Trophoblast cell (in vitro differentiated cells and primary cell): ENCODE measurements around the gene ZP1.
"Not testable (repeated sequence)": the region's sequence is repeated elsewhere in the genome, so short reads cannot be mapped to it uniquely, and the experiment has no call there.

Source experiments
- DNase-seq, 2 donors: peaks; one replicate each; pipeline ENCODE4 v3.0.0-alpha.2; 2016
- H2AFZ ChIP-seq: 2 replicates; pipeline ENCODE4 v1.6.1; 2013; ENCODE audit warnings: low read length, moderate library complexity, mild to moderate bottlenecking; ENCODE audit not compliant: insufficient read depth, poor library complexity
- H2AK5ac ChIP-seq: 2 replicates; pipeline ENCODE4 v1.6.1; 2013; ENCODE audit warnings: mild to moderate bottlenecking, low read length
- H2BK120ac ChIP-seq: 2 replicates; pipeline ENCODE4 v1.6.1; 2013; ENCODE audit warnings: low read length, mild to moderate bottlenecking, moderate library complexity; ENCODE audit not compliant: insufficient read depth, poor library complexity
- H2BK12ac ChIP-seq: 2 replicates; pipeline ENCODE4 v1.6.1; 2013; ENCODE audit warnings: mild to moderate bottlenecking, low read length, moderate library complexity
- H2BK5ac ChIP-seq: 2 replicates; pipeline ENCODE4 v1.6.1; 2013; ENCODE audit warnings: low read length, low read depth, moderate library complexity, mild to moderate bottlenecking; ENCODE audit not compliant: poor library complexity
- H3K14ac ChIP-seq: 2 replicates; pipeline ENCODE4 v1.6.1; 2013; ENCODE audit warnings: mild to moderate bottlenecking, low read length
- H3K18ac ChIP-seq: 2 replicates; pipeline ENCODE4 v1.6.1; 2013; ENCODE audit warnings: mild to moderate bottlenecking, low read length
- H3K23ac ChIP-seq: 2 replicates; pipeline ENCODE4 v1.6.1; 2013; ENCODE audit warnings: low read length
- H3K27ac ChIP-seq: 2 replicates; pipeline ENCODE4 v1.5.1; 2013; ENCODE audit warnings: low read depth, mild to moderate bottlenecking, inconsistent platforms, low read length, moderate library complexity
- H3K27me3 ChIP-seq: 2 replicates; pipeline ENCODE4 v1.6.1; 2013; ENCODE audit warnings: inconsistent platforms, mild to moderate bottlenecking, low read length, moderate library complexity; ENCODE audit not compliant: insufficient read depth
- H3K36me3 ChIP-seq, 2 experiments: 1 replicate in 1 of 2; 2 replicates in 1 of 2; pipeline ENCODE4 v1.6.1; 2013; ENCODE audit warnings: low read length in 2 of 2, mild to moderate bottlenecking in 2 of 2, moderate library complexity in 1 of 2; ENCODE audit not compliant: insufficient read depth in 2 of 2, control insufficient read depth in 1 of 2
- H3K4ac ChIP-seq: 2 replicates; pipeline ENCODE4 v1.6.1; 2013; ENCODE audit warnings: low read depth, mild to moderate bottlenecking, low read length, moderate library complexity
- H3K4me1 ChIP-seq, 2 experiments: 1 replicate in 1 of 2; 2 replicates in 1 of 2; pipeline ENCODE4 v1.6.1; 2013; ENCODE audit warnings: low read length in 2 of 2, mild to moderate bottlenecking in 2 of 2, moderate library complexity in 1 of 2; ENCODE audit not compliant: insufficient read depth in 2 of 2, control insufficient read depth in 1 of 2
- H3K4me2 ChIP-seq: 2 replicates; pipeline ENCODE4 v1.6.1; 2013; ENCODE audit warnings: inconsistent platforms, mild to moderate bottlenecking, low read length, moderate library complexity
- H3K4me3 ChIP-seq: 2 replicates; pipeline ENCODE4 v1.5.1; 2013; ENCODE audit warnings: mild to moderate bottlenecking, low read depth, low read length, inconsistent platforms
- H3K79me1 ChIP-seq: one replicate; pipeline ENCODE4 v1.6.1; 2013; ENCODE audit warnings: low read length
- H3K79me2 ChIP-seq: 2 replicates; pipeline ENCODE4 v1.6.1; 2013; ENCODE audit warnings: low read length, mild to moderate bottlenecking; ENCODE audit not compliant: control insufficient read depth, insufficient read depth, poor library complexity
- H3K9ac ChIP-seq: 2 replicates; pipeline ENCODE4 v1.6.1; 2013; ENCODE audit warnings: mild to moderate bottlenecking, low read length
- H3K9me3 ChIP-seq: 2 replicates; pipeline ENCODE4 v1.6.1; 2013; ENCODE audit warnings: low read depth, mild to moderate bottlenecking, control low read depth, inconsistent platforms, low read length; ENCODE audit not compliant: insufficient read depth
- H4K12ac ChIP-seq: 2 replicates; pipeline ENCODE4 v1.6.1; 2013; ENCODE audit warnings: low read depth, mild to moderate bottlenecking, low read length, moderate library complexity
- H4K8ac ChIP-seq: 2 replicates; pipeline ENCODE4 v1.6.1; 2013; ENCODE audit warnings: low read depth, mild to moderate bottlenecking, low read length, moderate library complexity
- H4K91ac ChIP-seq: one replicate; pipeline ENCODE4 v1.6.1; 2013; ENCODE audit warnings: low read depth, mild to moderate bottlenecking, low read length, moderate library complexity
- WGBS: extraction: QIAGEN DNeasy Blood & Tissue Kit; methylation state at CpG from one replicate; pipeline ENCODE4 v1.1.7; 2013; ENCODE audit warnings: missing lambda C conversion rate; ENCODE audit not compliant: insufficient read length, insufficient coverage; ENCODE audit errors: extremely low coverage; 5-methylcytosine and 5-hydroxymethylcytosine counted together

Gene ZP1

GRCh38 chr11:60906132-60906972 lies 39.0 kb downstream of the ZP1 start, which contains the start of gene PRPF19:
TSS of gene PRPF19 (minus strand) at chr11:60906585. CDS start at chr11:60906382, 203 bp downstream.
- Histone ChIP-seq H3K4me3 (peak within 1 kb of the TSS; percentile 95), H3K18ac (peak within 1 kb of the TSS; percentile 57), H2AFZ (peak within 1 kb of the TSS; percentile 69), H3K79me1 (peaks cover 4% of the 10 kb centered on the region), H3K4ac (peak within 1 kb of the TSS; percentile 86), H3K9ac (peak within 1 kb of the TSS; percentile 85), H3K23ac (no peak within 1 kb of the TSS), H4K12ac (peak within 1 kb of the TSS; percentile 73), H3K9me3 (no peaks in the 10 kb centered on the region), H2BK120ac (peak within 1 kb of the TSS; percentile 45), H3K27ac (peak within 1 kb of the TSS; percentile 81), H4K91ac (peak within 1 kb of the TSS; percentile 79), H2AK5ac (peak within 1 kb of the TSS; percentile 13), H2BK5ac (peak within 1 kb of the TSS; percentile 37), H3K4me2 (peak within 1 kb of the TSS; percentile 98), H3K36me3 (peaks cover 16 to 23% of the 10 kb centered on the region in 2 experiments), H3K4me1 (peaks cover 2 to 4% of the 10 kb centered on the region in 2 experiments), H3K27me3 (no peaks in the 10 kb centered on the region), H4K8ac (peak within 1 kb of the TSS; percentile 81), H3K79me2 (peaks cover 8% of the 10 kb centered on the region), H3K14ac (peak within 1 kb of the TSS; percentile 91), H2BK12ac (no peak within 1 kb of the TSS)
- WGBS, result no CpG with 5 or more reads among the region's 75 CpGs
- peak; percentile 98 to 100 for DNase-seq

- Histone ChIP-seq H3K9ac (no peak overlapping the region), H2BK5ac (no peak overlapping the region), H2AFZ (no peak overlapping the region), H3K9me3 (no peaks in the 10 kb centered on the region), H3K4me2 (no peak overlapping the region), H4K12ac (no peak overlapping the region), H3K4ac (no peak overlapping the region), H2BK12ac (no peak overlapping the region), H2AK5ac (no peak overlapping the region), H3K23ac (no peak overlapping the region), H3K36me3 (no peaks in the 10 kb centered on the region), H3K4me1 (peaks cover 8 to 9% of the 10 kb centered on the region in 2 experiments), H3K79me2 (peaks cover 8% of the 10 kb centered on the region), H2BK120ac (no peak overlapping the region), H3K4me3 (no peak overlapping the region), H3K27me3 (no peaks in the 10 kb centered on the region), H4K91ac (no peak overlapping the region), H3K18ac (no peak overlapping the region), H4K8ac (no peak overlapping the region), H3K14ac (no peak overlapping the region), H3K79me1 (peaks cover 7% of the 10 kb centered on the region), H3K27ac (no peak overlapping the region)
- no peak for DNase-seq
- WGBS, result no CpG with 5 or more reads among the region's 1 CpG
Measured at GRCh38 chr11:60908803-60909202, 41.5 kb downstream of the ZP1 start.

GRCh38 chr11:60909680-60910280 lies 42.4 kb downstream of the ZP1 start:
- not testable (repeated sequence) for H3K18ac ChIP-seq, H4K91ac ChIP-seq, H2AFZ ChIP-seq, H2BK120ac ChIP-seq, H3K4ac ChIP-seq, H3K36me3 ChIP-seq, H3K9ac ChIP-seq, H3K27ac ChIP-seq, H3K14ac ChIP-seq, H4K12ac ChIP-seq, H2AK5ac ChIP-seq, H3K27me3 ChIP-seq, H4K8ac ChIP-seq, H3K4me2 ChIP-seq, H2BK12ac ChIP-seq, H2BK5ac ChIP-seq, H3K23ac ChIP-seq, H3K4me1 ChIP-seq, H3K4me3 ChIP-seq, H3K9me3 ChIP-seq, DNase-seq
- H3K79me2 ChIP-seq, result peaks cover 15% of the 10 kb centered on the region
- WGBS, result no CpG with 5 or more reads among the region's 3 CpGs
- peaks cover 16% of the 10 kb centered on the region for H3K79me1 ChIP-seq

GRCh38 chr11:60910281-60910687 lies 42.9 kb downstream of the ZP1 start:
- peaks cover 16% of the 10 kb centered on the region for H3K79me1 ChIP-seq
- peaks cover 15% of the 10 kb centered on the region for H3K79me2 ChIP-seq
- no peak overlapping the region for H4K91ac ChIP-seq
- no peak overlapping the region for H3K4me2 ChIP-seq
- H3K4ac ChIP-seq, result no peak overlapping the region
- H3K27me3 ChIP-seq, result no peaks in the 10 kb centered on the region
- no peak overlapping the region for H2BK5ac ChIP-seq
- no peak overlapping the region for H3K4me3 ChIP-seq
- no peak for DNase-seq
- H2BK120ac ChIP-seq, result no peak overlapping the region
- H3K27ac ChIP-seq, result no peak overlapping the region
- no peak overlapping the region for H3K18ac ChIP-seq
- peaks cover 7 to 8% of the 10 kb centered on the region in 2 experiments for H3K4me1 ChIP-seq
- H4K8ac ChIP-seq, result no peak overlapping the region
- no peak overlapping the region for H3K14ac ChIP-seq
- no peak overlapping the region for H2AK5ac ChIP-seq
- no peak overlapping the region for H2BK12ac ChIP-seq
- H3K23ac ChIP-seq, result no peak overlapping the region
- H2AFZ ChIP-seq, result no peak overlapping the region
- H3K36me3 ChIP-seq, result no peaks in the 10 kb centered on the region
- WGBS, result no CpG with 5 or more reads among the region's 3 CpGs
- no peaks in the 10 kb centered on the region for H3K9me3 ChIP-seq
- H4K12ac ChIP-seq, result no peak overlapping the region
- H3K9ac ChIP-seq, result no peak overlapping the region
